ENCODE results near the gene DNAJB12.
"Not testable (repeated sequence)": the region's sequence is repeated elsewhere in the genome, so short reads cannot be mapped to it uniquely, and the experiment has no call there.

Gene DNAJB12

DNA sequence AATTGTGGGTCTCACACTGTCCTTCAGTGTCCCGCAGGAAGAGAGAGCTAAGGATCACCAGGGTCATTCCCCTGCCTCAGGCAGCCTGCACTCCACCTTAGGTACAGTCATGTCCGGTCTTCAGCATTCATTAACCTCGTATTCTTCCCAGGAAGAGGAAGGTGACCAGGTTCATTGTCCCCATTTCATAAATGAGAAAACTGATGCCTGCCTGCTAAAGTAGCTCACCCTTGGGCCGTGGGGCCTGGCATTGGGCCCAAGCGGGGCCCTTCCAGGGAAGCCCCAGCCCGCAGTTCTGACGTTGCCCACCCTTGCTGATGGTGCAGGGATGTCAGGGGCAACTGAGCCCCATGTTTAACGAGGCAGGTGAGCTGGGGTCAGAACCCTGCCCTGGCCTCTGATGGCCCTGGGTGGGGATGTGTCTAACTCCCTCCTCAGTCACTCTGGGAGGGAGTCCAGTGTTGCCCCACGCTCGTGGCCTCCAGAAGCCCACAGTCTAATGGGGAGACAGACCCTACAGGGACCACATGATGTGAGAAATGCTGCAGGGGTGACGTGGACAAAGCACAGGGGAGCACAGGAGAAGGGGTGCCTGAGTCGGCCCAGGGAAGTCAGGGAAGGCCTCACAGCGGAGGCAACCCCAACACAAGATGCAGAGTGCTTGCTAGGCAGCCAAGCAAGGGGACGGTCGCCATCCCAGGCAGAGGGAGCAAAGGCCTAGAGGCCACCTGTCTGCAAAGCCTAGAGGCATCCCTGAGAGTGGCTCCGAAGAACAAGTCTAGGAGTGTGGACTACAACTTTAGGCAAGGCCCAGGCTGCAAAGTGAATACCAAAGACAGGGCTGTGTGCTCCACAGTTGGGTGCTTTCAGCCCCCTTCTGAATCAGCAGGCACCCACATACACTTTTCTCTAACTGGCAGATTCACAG lies 55.9 kb downstream of the DNAJB12 start:
- no peak overlapping the region for H3K4me3 ChIP-seq (ENCODE audit: control insufficient read depth, low read depth, low read length)
- DNase-seq (ENCODE audit: low read depth), result no peak
- TF ChIP-seq, protein P1, sequence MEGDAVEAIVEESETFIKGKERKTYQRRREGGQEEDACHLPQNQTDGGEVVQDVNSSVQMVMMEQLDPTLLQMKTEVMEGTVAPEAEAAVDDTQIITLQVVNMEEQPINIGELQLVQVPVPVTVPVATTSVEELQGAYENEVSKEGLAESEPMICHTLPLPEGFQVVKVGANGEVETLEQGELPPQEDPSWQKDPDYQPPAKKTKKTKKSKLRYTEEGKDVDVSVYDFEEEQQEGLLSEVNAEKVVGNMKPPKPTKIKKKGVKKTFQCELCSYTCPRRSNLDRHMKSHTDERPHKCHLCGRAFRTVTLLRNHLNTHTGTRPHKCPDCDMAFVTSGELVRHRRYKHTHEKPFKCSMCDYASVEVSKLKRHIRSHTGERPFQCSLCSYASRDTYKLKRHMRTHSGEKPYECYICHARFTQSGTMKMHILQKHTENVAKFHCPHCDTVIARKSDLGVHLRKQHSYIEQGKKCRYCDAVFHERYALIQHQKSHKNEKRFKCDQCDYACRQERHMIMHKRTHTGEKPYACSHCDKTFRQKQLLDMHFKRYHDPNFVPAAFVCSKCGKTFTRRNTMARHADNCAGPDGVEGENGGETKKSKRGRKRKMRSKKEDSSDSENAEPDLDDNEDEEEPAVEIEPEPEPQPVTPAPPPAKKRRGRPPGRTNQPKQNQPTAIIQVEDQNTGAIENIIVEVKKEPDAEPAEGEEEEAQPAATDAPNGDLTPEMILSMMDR (conservative IDR thresholded peaks at IDR 0.05; ENCODE audit: control insufficient read depth, insufficient read depth, low read depth, low read length), result no peak

GRCh38 chr10:72297805-72298591 lies 56.7 kb downstream of the DNAJB12 start:
- TF ChIP-seq, protein P1 (conservative IDR thresholded peaks at IDR 0.05; ENCODE audit: control insufficient read depth, insufficient read depth, low read depth, low read length), result no peak
- peak; percentile 99 for DNase-seq (ENCODE audit: low read depth)
- peak overlapping the region; percentile 50 for H3K4me3 ChIP-seq (ENCODE audit: control insufficient read depth, low read depth, low read length)

GRCh38 chr10:72297281-72297804 lies 57.4 kb downstream of the DNAJB12 start:
- H3K4me3 ChIP-seq (ENCODE audit: control insufficient read depth, low read depth, low read length), result peak overlapping the region; percentile 50
- TF ChIP-seq, protein P1 (conservative IDR thresholded peaks at IDR 0.05; ENCODE audit: control insufficient read depth, insufficient read depth, low read depth, low read length), result no peak
- DNase-seq (ENCODE audit: low read depth), result peak; percentile 98

- peak overlapping the region; percentile 12 for H3K4me3 ChIP-seq (ENCODE audit: control insufficient read depth, low read depth, low read length)
- DNase-seq (ENCODE audit: low read depth), result not testable (repeated sequence)
Measured at GRCh38 chr10:72296829-72297280, 57.9 kb downstream of the DNAJB12 start.

GRCh38 chr10:72295330-72295910 lies 59.3 kb downstream of the DNAJB12 start:
- no peak for DNase-seq (ENCODE audit: low read depth)
- TF ChIP-seq, protein P1 (conservative IDR thresholded peaks at IDR 0.05; ENCODE audit: control insufficient read depth, insufficient read depth, low read depth, low read length), result no peak
- H3K4me3 ChIP-seq (ENCODE audit: control insufficient read depth, low read depth, low read length), result no peak overlapping the region

GRCh38 chr10:72292223-72292691 lies 62.5 kb downstream of the DNAJB12 start:
- DNase-seq (ENCODE audit: low read depth), result peak; percentile 64
- no peak overlapping the region for H3K4me3 ChIP-seq (ENCODE audit: control insufficient read depth, low read depth, low read length)
- TF ChIP-seq, protein P1 (conservative IDR thresholded peaks at IDR 0.05; ENCODE audit: control insufficient read depth, insufficient read depth, low read depth, low read length), result no peak
